B cell (primary cell): ENCODE data around the gene SACM1L. TPM values are rescaled to one million over a fixed set of nuclear protein-coding genes. Genes with fewer than 3 reads are reported as not detected.

Experiments used
- ATAC-seq: fragments of 200-7000 bp; cut with Tn5 transposase; one replicate; pipeline ENCODE4 v1.10.0; 2021; ENCODE audit warnings: low read depth, mild to moderate bottlenecking, moderate number of reproducible peaks, moderate library complexity
- CTCF ChIA-PET: fragments of 350-600 bp; sonication (Branson Sonifier 250); formaldehyde crosslinking; loops from one replicate; lab custom pipeline; 2021; ENCODE audit warnings: antibody characterized with exemption, inconsistent platforms; lab: Charles Lee
- POLR2A ChIA-PET: fragments of 350-600 bp; sonication (Branson Sonifier 250); formaldehyde crosslinking; loops from one replicate; lab custom pipeline; 2021; ENCODE audit warnings: antibody characterized with exemption; lab: Charles Lee
- DNase-seq: peaks from one replicate; pipeline ENCODE4 v3.0.0; 2013
- H2AFZ ChIP-seq: 2 replicates; pipeline ENCODE4 v1.6.1; 2012; ENCODE audit warnings: mild to moderate bottlenecking, low read depth, low read length; ENCODE audit not compliant: insufficient read depth, poor library complexity, severe bottlenecking
- H3K27ac ChIP-seq, 2 donors: 1 replicate in 1 of 2; 2 replicates in 1 of 2; pipeline ENCODE4 v1.5.1; 2012 to 2013; ENCODE audit warnings: low read length in 2 of 2, mild to moderate bottlenecking in 2 of 2, moderate library complexity in 1 of 2
- H3K27me3 ChIP-seq, 4 experiments: fragments of 200-600 bp in 1 of 4; sonication (generic) in 1 of 4; replicated peaks in 1 of 4; 1 replicate in 2 of 4; 2 replicates in 2 of 4; pipeline versions ENCODE4 v1.6.1 to v1.7.0; 2013 to 2016; ENCODE audit warnings: low read length in 3 of 4, mild to moderate bottlenecking in 2 of 4, mixed read lengths in 1 of 4, moderate library complexity in 1 of 4; ENCODE audit not compliant: insufficient read depth in 4 of 4, control insufficient read depth in 3 of 4; ENCODE audit errors: control extremely low read depth in 1 of 4
- H3K36me3 ChIP-seq, 2 experiments: replicated peaks in 1 of 2; 1 replicate in 1 of 2; 2 replicates in 1 of 2; pipeline versions ENCODE4 v1.6.1 to v1.7.1; 2013; ENCODE audit warnings: low read length in 1 of 2; ENCODE audit not compliant: insufficient read depth in 2 of 2, control insufficient read depth in 1 of 2; ENCODE audit errors: control extremely low read depth in 1 of 2, extremely low read depth in 1 of 2
- H3K4me1 ChIP-seq, 2 donors: fragments of 200-600 bp in 1 of 2; sonication (generic) in 1 of 2; 1 replicate in 1 of 2; 2 replicates in 1 of 2; pipeline versions ENCODE4 v1.5.1 to v1.6.1; 2013 to 2017; ENCODE audit warnings: low read length in 2 of 2; ENCODE audit not compliant: control insufficient read depth in 2 of 2, insufficient read depth in 2 of 2
- H3K4me2 ChIP-seq: replicated peaks from 2 replicates; pipeline ENCODE3; 2012; ENCODE audit warnings: mild to moderate bottlenecking, low read depth, low read length; ENCODE audit not compliant: poor library complexity, severe bottlenecking
- H3K4me3 ChIP-seq, 5 experiments: fragments of 200-600 bp in 1 of 5; sonication (generic) in 1 of 5; 1 replicate in 3 of 5; 2 replicates in 2 of 5; pipeline versions ENCODE4 v1.5.1 to v1.7.0; 2011 to 2016; ENCODE audit warnings: low read length in 4 of 5, mild to moderate bottlenecking in 4 of 5, low read depth in 2 of 5, control low read depth in 1 of 5, moderate library complexity in 1 of 5; ENCODE audit not compliant: insufficient read depth in 1 of 5; ENCODE audit errors: control extremely low read depth in 1 of 5, extremely low read depth in 1 of 5
- H3K79me2 ChIP-seq: fragments of 200-600 bp; sonication (generic); one replicate; pipeline ENCODE4 v1.6.0; 2016; ENCODE audit warnings: low read length; ENCODE audit not compliant: control insufficient read depth, insufficient read depth
- H3K9ac ChIP-seq: fragments of 200-600 bp; sonication (generic); 2 replicates; pipeline ENCODE4 v1.6.1; 2017; ENCODE audit warnings: mild to moderate bottlenecking, low read length, moderate library complexity
- H3K9me3 ChIP-seq, 3 donors: one replicate each; pipeline versions ENCODE4 v1.6.1 to v1.7.1; 2013; ENCODE audit warnings: low read length in 2 of 3; ENCODE audit not compliant: control insufficient read depth in 2 of 3, insufficient read depth in 1 of 3; ENCODE audit errors: control extremely low read depth in 1 of 3
- H4K20me1 ChIP-seq: 2 replicates; pipeline ENCODE4 v1.6.0; 2012; ENCODE audit warnings: mild to moderate bottlenecking, low read length; ENCODE audit not compliant: insufficient read depth, control insufficient read depth, poor library complexity, severe bottlenecking
- H3K27ac Mint-ChIP-seq: one replicate; pipeline ENCODE4 v1.8.0; 2021; ENCODE audit warnings: mixed read lengths
- H3K27me3 Mint-ChIP-seq: one replicate; pipeline ENCODE4 v1.8.0; 2021; ENCODE audit warnings: mixed read lengths
- H3K4me1 Mint-ChIP-seq: one replicate; pipeline ENCODE4 v1.8.0; 2021; ENCODE audit warnings: mixed read lengths
- H3K4me3 Mint-ChIP-seq: one replicate; pipeline ENCODE4 v1.8.0; 2021; ENCODE audit warnings: mixed read lengths
- H3K9me3 Mint-ChIP-seq: one replicate; pipeline ENCODE4 v1.8.0; 2022; ENCODE audit warnings: mixed read lengths; ENCODE audit not compliant: insufficient read depth
- EZH2 ChIP-seq: IDR thresholded peaks from 2 replicates; pipeline ENCODE4 v1.6.1; 2012; ENCODE audit warnings: borderline replicate concordance, low read depth, mild to moderate bottlenecking, moderate library complexity, low read length; ENCODE audit not compliant: insufficient read depth, poor library complexity, severe bottlenecking
- WGBS: methylation state at CpG from one replicate; pipeline ENCODE4 v1.1.5; 2013; ENCODE audit warnings: missing lambda C conversion rate; ENCODE audit not compliant: insufficient coverage; 5-methylcytosine and 5-hydroxymethylcytosine counted together
- intact Hi-C: fragments of 100-400 bp; cut with micrococcal nuclease; formaldehyde crosslinking; loops from one replicate; pipeline ENCODE4 v1.10.0; 2022
- polyA plus RNA-seq: library from polyadenylated mRNA; depleted of rRNA; stranded (reverse); fragments of >200 nt; gene quantifications from 2 replicates; pipeline ENCODE4 v1.2.3, GENCODE V29; 2012
- total RNA-seq, 2 donors: library from RNA; stranded (reverse); fragments of 120-200 nt in 1 of 2; gene quantifications; 1 replicate in 1 of 2; 2 replicates in 1 of 2; pipeline versions ENCODE4 v1.2.3 to v1.2.4, GENCODE V29; 2013 to 2022
- TF ChIP-seq, protein P1 (sequence below): fragments of 200-600 bp; IDR thresholded peaks from one replicate; pipeline ENCODE4 v1.8.0; 2022; ENCODE audit warnings: antibody characterized with exemption, mild to moderate bottlenecking

Gene SACM1L
- total and polyA plus RNA-seq, 2 donors (not counting 1 experiment from before 2014, with no cell fraction given) = 20.7 to 85.7 TPM

DNA sequence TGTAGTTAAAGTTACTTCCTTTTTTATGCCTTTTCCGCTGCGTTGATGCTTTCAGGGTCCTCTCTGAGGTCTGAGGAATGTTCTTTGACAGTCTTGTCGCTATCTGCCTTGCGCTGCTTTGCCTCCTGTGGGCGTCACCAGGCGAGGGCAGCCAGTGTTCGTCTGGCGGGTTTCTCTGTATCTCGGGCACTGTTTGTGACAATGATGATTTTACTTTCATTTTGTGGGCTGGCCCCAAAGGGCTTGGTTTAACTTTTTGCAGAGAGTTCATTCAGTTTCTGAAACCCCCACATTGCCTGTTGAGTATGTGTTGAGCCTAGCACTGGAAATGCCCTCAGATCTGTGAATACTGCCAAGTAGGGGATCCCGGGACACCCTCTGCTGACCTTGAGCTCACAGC is 24.6 kb upstream of the SACM1L start:
- peak; percentile 63 for DNase-seq

More for the DNA sequence above, 24.6 kb upstream of the SACM1L start:
- H3K27me3 ChIP-seq = no peaks in the 10 kb centered on the region
- H3K27ac Mint-ChIP-seq = peak overlapping the region; percentile 66
- H3K4me3 Mint-ChIP-seq = peak overlapping the region; percentile 68
- H3K4me2 ChIP-seq = peak overlapping the region; percentile 65
- no peaks in the 10 kb centered on the region for H3K9me3 ChIP-seq
- ChIA-PET CTCF (interaction anchor here (0.6 to 4.0 kb wide), 5 partner anchors 9 to 157 kb away, joined by 3 to 26 read pairs (median 4); no protein-coding TSS in a partner anchor), POLR2A (interaction anchor here (1.3 kb wide), 1 partner anchor 150 kb away, joined by 4 read pairs; no protein-coding TSS in a partner anchor)
- H3K4me1 ChIP-seq = peaks cover 12 to 18% of the 10 kb centered on the region in 2 donors
- peak overlapping the region; percentile 19 for H2AFZ ChIP-seq
- TF ChIP-seq EZH2 = no peak
- TF ChIP-seq, protein P1, sequence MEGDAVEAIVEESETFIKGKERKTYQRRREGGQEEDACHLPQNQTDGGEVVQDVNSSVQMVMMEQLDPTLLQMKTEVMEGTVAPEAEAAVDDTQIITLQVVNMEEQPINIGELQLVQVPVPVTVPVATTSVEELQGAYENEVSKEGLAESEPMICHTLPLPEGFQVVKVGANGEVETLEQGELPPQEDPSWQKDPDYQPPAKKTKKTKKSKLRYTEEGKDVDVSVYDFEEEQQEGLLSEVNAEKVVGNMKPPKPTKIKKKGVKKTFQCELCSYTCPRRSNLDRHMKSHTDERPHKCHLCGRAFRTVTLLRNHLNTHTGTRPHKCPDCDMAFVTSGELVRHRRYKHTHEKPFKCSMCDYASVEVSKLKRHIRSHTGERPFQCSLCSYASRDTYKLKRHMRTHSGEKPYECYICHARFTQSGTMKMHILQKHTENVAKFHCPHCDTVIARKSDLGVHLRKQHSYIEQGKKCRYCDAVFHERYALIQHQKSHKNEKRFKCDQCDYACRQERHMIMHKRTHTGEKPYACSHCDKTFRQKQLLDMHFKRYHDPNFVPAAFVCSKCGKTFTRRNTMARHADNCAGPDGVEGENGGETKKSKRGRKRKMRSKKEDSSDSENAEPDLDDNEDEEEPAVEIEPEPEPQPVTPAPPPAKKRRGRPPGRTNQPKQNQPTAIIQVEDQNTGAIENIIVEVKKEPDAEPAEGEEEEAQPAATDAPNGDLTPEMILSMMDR = no peak
- peaks cover 53% of the 10 kb centered on the region for H4K20me1 ChIP-seq
- ATAC-seq = peak; percentile 85
- peak overlapping the region; percentile 36 to 72 for H3K27ac ChIP-seq
- 2% methylated on average over 9 of the region's 10 CpGs for WGBS
- H3K4me1 Mint-ChIP-seq = peaks cover 28% of the 10 kb centered on the region
- no peaks in the 10 kb centered on the region for H3K27me3 Mint-ChIP-seq
- H3K4me3 ChIP-seq = peak overlapping the region in 4 of 5 experiments; percentile 20 to 47 (median 26)
- H3K36me3 ChIP-seq = peaks cover 0 to 49% of the 10 kb centered on the region in 2 experiments
- H3K9ac ChIP-seq = peak overlapping the region; percentile 46
- H3K79me2 ChIP-seq = peaks cover 86% of the 10 kb centered on the region
- intact Hi-C loops = loop anchor here (2.0 kb wide), 2 partner anchors 24 to 68 kb away; partner anchors contain the start of gene SACM1L
- no peaks in the 10 kb centered on the region for H3K9me3 Mint-ChIP-seq
